NCI-H1694 (cell line): ENCODE data around the gene ATP13A2.

Source experiments
- DNase-seq: peaks from one replicate; lab custom pipeline; 2025; lab: John Stamatoyannopoulos, UW

ATP13A2 gene

GRCh38 chr1:17028662-17029188, 17.0 kb upstream of the ATP13A2 start:
- DNase-seq = no peak

GRCh38 chr1:17027900-17028299, 16.2 kb upstream of the ATP13A2 start:
- DNase-seq = no peak

- DNase-seq = no peak
These were observed 15.7 kb upstream of the ATP13A2 start for GRCh38 chr1:17027403-17027802.

GRCh38 chr1:17024721-17025120, 13.0 kb upstream of the ATP13A2 start:
- no peak for DNase-seq

- DNase-seq = no peak
These were observed 11.8 kb upstream of the ATP13A2 start for GRCh38 chr1:17023573-17023972.

- no peak for DNase-seq
These were observed 11.4 kb upstream of the ATP13A2 start for GRCh38 chr1:17023102-17023501.

GRCh38 chr1:17021896-17022295, 10.2 kb upstream of the ATP13A2 start:
- no peak for DNase-seq

GRCh38 chr1:17020502-17020901, 8.8 kb upstream of the ATP13A2 start:
- DNase-seq = no peak

GRCh38 chr1:17018849-17019248, 7.1 kb upstream of the ATP13A2 start:
- no peak for DNase-seq

GRCh38 chr1:17017435-17017834, 5.7 kb upstream of the ATP13A2 start:
- no peak for DNase-seq

GRCh38 chr1:17016317-17016661, 4.6 kb upstream of the ATP13A2 start:
- DNase-seq = no peak

- DNase-seq = no peak
These were observed 3.2 kb upstream of the ATP13A2 start for GRCh38 chr1:17014671-17015567.

GRCh38 chr1:17013491-17014320, 2.0 kb upstream of the ATP13A2 start:
- DNase-seq = no peak

- DNase-seq = no peak
These were observed 1.2 kb upstream of the ATP13A2 start for GRCh38 chr1:17012775-17013490.

- no peak for DNase-seq
These were observed 663 bp downstream of the ATP13A2 start for GRCh38 chr1:17011092-17011438.

- no peak for DNase-seq
These were observed 2.0 kb downstream of the ATP13A2 start for GRCh38 chr1:17009706-17010105.

GRCh38 chr1:17008208-17008855, 3.4 kb downstream of the ATP13A2 start:
- no peak for DNase-seq

- DNase-seq = no peak
These were observed 4.6 kb downstream of the ATP13A2 start for GRCh38 chr1:17007121-17007520.

- no peak for DNase-seq
These were observed 6.4 kb downstream of the ATP13A2 start for GRCh38 chr1:17005365-17005740.

GRCh38 chr1:17004466-17005364, 7.0 kb downstream of the ATP13A2 start:
- DNase-seq = no peak

GRCh38 chr1:17002524-17002902, 9.2 kb downstream of the ATP13A2 start:
- DNase-seq = no peak
